DMS53 treated with DMSO at 0.1 percent for 48 hours (cell line): ENCODE results near the gene IVD.
"Not testable (repeated sequence)": the region's sequence is repeated elsewhere in the genome, so short reads cannot be mapped to it uniquely, and the experiment has no call there.

Experiments used
- DNase-seq: peaks from one replicate; lab custom pipeline; 2025; ENCODE audit not compliant: unreplicated experiment; lab: John Stamatoyannopoulos, UW

Gene IVD

GRCh38 chr15:40437752-40438687, 32.4 kb downstream of the IVD start:
- no peak for DNase-seq

GRCh38 chr15:40438712-40439111, 33.1 kb downstream of the IVD start:
- DNase-seq, result no peak

GRCh38 chr15:40439461-40439959, 33.9 kb downstream of the IVD start:
- DNase-seq, result no peak

GRCh38 chr15:40439960-40440742, 34.6 kb downstream of the IVD start:
- peak; percentile 16 for DNase-seq

GRCh38 chr15:40440743-40441564, 35.4 kb downstream of the IVD start, which contains the start of gene BAHD1:
Gene BAHD1, plus strand, starts transcription at chr15:40440953. Its CDS starts 17,512 bp downstream, at chr15:40458465.
- DNase-seq, result peak; percentile 70

- no peak for DNase-seq
Observed at GRCh38 chr15:40441565-40442531, 36.3 kb downstream of the IVD start.

GRCh38 chr15:40443255-40443654, 37.7 kb downstream of the IVD start:
- DNase-seq, result no peak

- DNase-seq, result no peak
Observed at GRCh38 chr15:40443846-40444245, 38.3 kb downstream of the IVD start.

GRCh38 chr15:40444736-40445135, 39.1 kb downstream of the IVD start:
- DNase-seq, result no peak

GRCh38 chr15:40445421-40445922, 39.9 kb downstream of the IVD start:
- no peak for DNase-seq

- DNase-seq, result no peak
Observed at GRCh38 chr15:40446144-40446543, 40.5 kb downstream of the IVD start.

GRCh38 chr15:40448354-40448753, 42.8 kb downstream of the IVD start:
- no peak for DNase-seq

- no peak for DNase-seq
Observed at GRCh38 chr15:40449275-40449674, 43.7 kb downstream of the IVD start.

- no peak for DNase-seq
Observed at GRCh38 chr15:40450047-40450446, 44.5 kb downstream of the IVD start.

GRCh38 chr15:40451527-40452158, 46.0 kb downstream of the IVD start:
- DNase-seq, result no peak

GRCh38 chr15:40452296-40453090, 46.9 kb downstream of the IVD start:
- no peak for DNase-seq

GRCh38 chr15:40453941-40454340, 48.3 kb downstream of the IVD start:
- DNase-seq, result not testable (repeated sequence)

- DNase-seq, result no peak
Observed at GRCh38 chr15:40454904-40455391, 49.4 kb downstream of the IVD start.
